Thyroid gland (tissue), 4 donors: Measurements from ENCODE around the gene RPUSD2. TPM values are rescaled to one million over a fixed set of nuclear protein-coding genes. Genes with fewer than 3 reads are reported as not detected.

Experiments used
- DNase-seq, 2 donors: peaks; one replicate each; pipeline ENCODE4 v3.0.0-alpha.2; 2019
- H3K27ac ChIP-seq, 3 donors: fragments of 200-600 bp; sonication (generic); 1 replicate in 2 of 3; 2 replicates in 1 of 3; pipeline ENCODE4 v1.5.1; 2016 to 2019; ENCODE audit warnings: mild to moderate bottlenecking in 1 of 3, moderate library complexity in 1 of 3
- H3K27me3 ChIP-seq: fragments of 200-600 bp; sonication (generic); one replicate; pipeline ENCODE4 v1.5.1; 2019
- H3K36me3 ChIP-seq, 2 donors: fragments of 200-600 bp; sonication (generic); one replicate each; pipeline ENCODE4 v1.5.1; 2016 to 2019
- H3K4me1 ChIP-seq, 2 donors: fragments of 200-600 bp; sonication (generic); one replicate each; pipeline ENCODE4 v1.5.1; 2017 to 2019
- H3K4me3 ChIP-seq, 3 donors: fragments of 200-600 bp; sonication (generic); replicated peaks in 1 of 3; 1 replicate in 2 of 3; 2 replicates in 1 of 3; pipeline ENCODE4 v1.5.1; 2016; ENCODE audit warnings: mild to moderate bottlenecking in 1 of 3
- H3K9me3 ChIP-seq: fragments of 200-600 bp; sonication (generic); one replicate; pipeline ENCODE4 v1.5.1; 2017
- CTCF ChIP-seq, 6 experiments: fragments of 200-600 bp in 3 of 6; fragments of 450-650 bp in 3 of 6; sonication (generic) in 3 of 6; IDR thresholded peaks; one replicate each; pipeline ENCODE4 v1.5.1; 2016 to 2019; ENCODE audit warnings: antibody characterized with exemption in 6 of 6, mild to moderate bottlenecking in 2 of 6, inconsistent platforms in 1 of 6, moderate library complexity in 1 of 6
- POLR2A ChIP-seq, 2 donors: fragments of 450-650 bp; IDR thresholded peaks; one replicate each; pipeline ENCODE4 v1.6.1; 2017; ENCODE audit warnings: antibody characterized with exemption in 2 of 2, mild to moderate bottlenecking in 2 of 2, moderate library complexity in 1 of 2
- WGBS, 2 donors: methylation state at CpG; one replicate each; pipeline ENCODE4 v1.1.5; 2017; 5-methylcytosine and 5-hydroxymethylcytosine counted together
- intact Hi-C: fragments of 100-400 bp; cut with DNase I; formaldehyde crosslinking; loops from one replicate; pipeline ENCODE4 v1.15.1; 2023
- total RNA-seq, 4 donors: library from RNA; depleted of rRNA; stranded (reverse); fragments of >200 nt; gene quantifications; one replicate each; pipeline ENCODE4 v1.2.3, GENCODE V29; 2016

Gene RPUSD2
- total RNA-seq, 4 donors from 2014 or later, result 5.8 to 10.1 (median 7.1) TPM

GRCh38 chr15:40597024-40597423 is 27.9 kb downstream of the RPUSD2 start:
- Histone ChIP-seq H3K27ac (no peak overlapping the region), H3K4me1 (peaks cover 7 to 8% of the 10 kb centered on the region in 2 donors), H3K4me3 (no peak overlapping the region), H3K27me3 (no peaks in the 10 kb centered on the region), H3K36me3 (no peaks in the 10 kb centered on the region), H3K9me3 (no peaks in the 10 kb centered on the region)
- intact Hi-C loops, result loop anchor here (10.0 kb wide), 1 partner anchor 298 kb away; the partner anchor contains the start of gene VPS18
- TF ChIP-seq POLR2A (IDR thresholded peaks at IDR 0.05) (no peak), CTCF (IDR thresholded peaks at IDR 0.05) (no peak)
- WGBS, 2 donors, result 98 to 100% methylated on average over 2 of the region's 2 CpGs
- no peak for DNase-seq

- no peaks in the 10 kb centered on the region for H3K27me3 ChIP-seq
- WGBS, 2 donors, result 62 to 64% methylated on average over 3 of the region's 3 CpGs
Measured at GRCh38 chr15:40598126-40598525, 29.0 kb downstream of the RPUSD2 start.

GRCh38 chr15:40598672-40599071 is 29.6 kb downstream of the RPUSD2 start:
- H3K27me3 ChIP-seq, result no peaks in the 10 kb centered on the region
- intact Hi-C loops, result loop anchor here (10.0 kb wide), 1 partner anchor 296 kb away; the partner anchor contains the start of gene VPS18
- no peak overlapping the region for H3K27ac ChIP-seq
- no peak overlapping the region for H3K4me3 ChIP-seq
- no peaks in the 10 kb centered on the region for H3K9me3 ChIP-seq
- 72 to 96% methylated on average over 4 of the region's 4 CpGs for WGBS, 2 donors
- no peak for TF ChIP-seq CTCF (IDR thresholded peaks at IDR 0.05)
- no peak for TF ChIP-seq POLR2A (IDR thresholded peaks at IDR 0.05)
- H3K4me1 ChIP-seq, result peaks cover 7 to 8% of the 10 kb centered on the region in 2 donors
- H3K36me3 ChIP-seq, result no peaks in the 10 kb centered on the region
- DNase-seq, result no peak

More at GRCh38 chr15:40598126-40598525, 29.0 kb downstream of the RPUSD2 start:
- no peak for DNase-seq
- no peaks in the 10 kb centered on the region for H3K9me3 ChIP-seq
- H3K27ac ChIP-seq, result no peak overlapping the region
- H3K36me3 ChIP-seq, result no peaks in the 10 kb centered on the region
- intact Hi-C loops, result loop anchor here (10.0 kb wide), 1 partner anchor 297 kb away; the partner anchor contains the start of gene VPS18
- peaks cover 7 to 8% of the 10 kb centered on the region in 2 donors for H3K4me1 ChIP-seq
- no peak overlapping the region for H3K4me3 ChIP-seq
- no peak for TF ChIP-seq CTCF (IDR thresholded peaks at IDR 0.05)

GRCh38 chr15:40600956-40601355 is 31.9 kb downstream of the RPUSD2 start:
- no peak overlapping the region for H3K27ac ChIP-seq
- intact Hi-C loops, result no loop called here
- no peaks in the 10 kb centered on the region for H3K9me3 ChIP-seq
- DNase-seq, result no peak
- no peaks in the 10 kb centered on the region for H3K27me3 ChIP-seq
- TF ChIP-seq CTCF (IDR thresholded peaks at IDR 0.05), result no peak
- TF ChIP-seq POLR2A (IDR thresholded peaks at IDR 0.05), result no peak
- no peaks in the 10 kb centered on the region for H3K4me1 ChIP-seq
- H3K4me3 ChIP-seq, result no peak overlapping the region
- WGBS, 2 donors, result 93 to 97% methylated on average over 12 of the region's 12 CpGs
- H3K36me3 ChIP-seq, result no peaks in the 10 kb centered on the region

- H3K27ac ChIP-seq, result no peak overlapping the region
- TF ChIP-seq CTCF (IDR thresholded peaks at IDR 0.05) (no peak), POLR2A (IDR thresholded peaks at IDR 0.05) (no peak)
- DNase-seq, result no peak
- intact Hi-C loops, result no loop called here
- no peaks in the 10 kb centered on the region for H3K4me1 ChIP-seq
- H3K36me3 ChIP-seq, result no peaks in the 10 kb centered on the region
- no peak overlapping the region for H3K4me3 ChIP-seq
- no peaks in the 10 kb centered on the region for H3K9me3 ChIP-seq
- no peaks in the 10 kb centered on the region for H3K27me3 ChIP-seq
Measured at GRCh38 chr15:40603935-40604334, 34.8 kb downstream of the RPUSD2 start.
